Mesenchymal stem cell (in vitro differentiated cells and primary cell): ENCODE data around the gene ZNF652.

Experiments used
- DNase-seq: peaks from one replicate; pipeline ENCODE4 v3.0.0-alpha.2; 2013
- H2AFZ ChIP-seq: one replicate; pipeline ENCODE4 v1.6.1; 2013; ENCODE audit warnings: low read depth, mild to moderate bottlenecking, control low read depth, inconsistent platforms, low read length, moderate library complexity
- H2AK5ac ChIP-seq: 2 replicates; pipeline ENCODE4 v1.6.1; 2013; ENCODE audit warnings: low read length, moderate library complexity, mild to moderate bottlenecking, inconsistent platforms; ENCODE audit not compliant: severe bottlenecking
- H2BK120ac ChIP-seq: one replicate; pipeline ENCODE4 v1.6.1; 2013; ENCODE audit warnings: low read depth, mild to moderate bottlenecking, inconsistent platforms, low read length, moderate library complexity
- H2BK12ac ChIP-seq, 2 experiments: one replicate each; pipeline ENCODE4 v1.6.1; 2013; ENCODE audit warnings: inconsistent platforms in 2 of 2, low read length in 2 of 2, mild to moderate bottlenecking in 2 of 2, moderate library complexity in 2 of 2, control low read depth in 1 of 2
- H2BK15ac ChIP-seq: one replicate; pipeline ENCODE4 v1.6.1; 2013; ENCODE audit warnings: mild to moderate bottlenecking, low read depth, inconsistent platforms; ENCODE audit not compliant: poor library complexity, severe bottlenecking
- H2BK5ac ChIP-seq: 2 replicates; pipeline ENCODE4 v1.6.1; 2013; ENCODE audit warnings: low read depth, mild to moderate bottlenecking, low read length, control low read depth, inconsistent platforms; ENCODE audit not compliant: poor library complexity, severe bottlenecking
- H3K14ac ChIP-seq, 2 experiments: one replicate each; pipeline ENCODE4 v1.6.1; 2013; ENCODE audit warnings: inconsistent platforms in 2 of 2, low read length in 2 of 2, control low read depth in 1 of 2, mild to moderate bottlenecking in 1 of 2, moderate library complexity in 1 of 2
- H3K18ac ChIP-seq, 2 experiments: one replicate each; pipeline ENCODE4 v1.6.1; 2013; ENCODE audit warnings: inconsistent platforms in 2 of 2, low read length in 2 of 2, control low read depth in 1 of 2, low read depth in 1 of 2, mild to moderate bottlenecking in 1 of 2
- H3K23ac ChIP-seq, 2 experiments: one replicate each; pipeline ENCODE4 v1.6.1; 2013; ENCODE audit warnings: inconsistent platforms in 2 of 2, low read length in 2 of 2, mild to moderate bottlenecking in 2 of 2, moderate library complexity in 2 of 2, control low read depth in 1 of 2
- H3K27ac ChIP-seq: 2 replicates; pipeline ENCODE4 v1.5.1; 2013; ENCODE audit warnings: mild to moderate bottlenecking, moderate library complexity, low read length, control low read depth, inconsistent platforms; ENCODE audit not compliant: poor library complexity, severe bottlenecking
- H3K27me3 ChIP-seq, 2 experiments: 2 replicates each; pipeline versions ENCODE4 v1.6.1 to v1.7.0; 2013; ENCODE audit warnings: low read length in 2 of 2, mild to moderate bottlenecking in 2 of 2, moderate library complexity in 2 of 2, control low read depth in 1 of 2, inconsistent platforms in 1 of 2; ENCODE audit not compliant: control insufficient read depth in 1 of 2, insufficient read depth in 1 of 2
- H3K36me3 ChIP-seq, 2 experiments: 2 replicates each; pipeline versions ENCODE4 v1.6.1 to v1.7.0; 2013; ENCODE audit warnings: low read length in 2 of 2, control low read depth in 1 of 2, inconsistent platforms in 1 of 2, low read depth in 1 of 2, mild to moderate bottlenecking in 1 of 2; ENCODE audit not compliant: insufficient read depth in 2 of 2, control insufficient read depth in 1 of 2
- H3K4ac ChIP-seq, 2 experiments: one replicate each; pipeline ENCODE4 v1.6.1; 2013; ENCODE audit warnings: inconsistent platforms in 2 of 2, low read length in 2 of 2, mild to moderate bottlenecking in 2 of 2, moderate library complexity in 2 of 2, control low read depth in 1 of 2, low read depth in 1 of 2
- H3K4me1 ChIP-seq: 2 replicates; pipeline ENCODE4 v1.6.1; 2013; ENCODE audit warnings: low read depth, low read length, control low read depth; ENCODE audit not compliant: control insufficient read depth, insufficient read depth
- H3K4me2 ChIP-seq: 2 replicates; pipeline ENCODE4 v1.6.1; 2013; ENCODE audit warnings: low read length, mild to moderate bottlenecking, inconsistent platforms; ENCODE audit not compliant: poor library complexity, severe bottlenecking
- H3K4me3 ChIP-seq, 2 experiments: 2 replicates each; pipeline versions ENCODE4 v1.5.1 to v1.7.0; 2013; ENCODE audit warnings: low read length in 2 of 2, mild to moderate bottlenecking in 2 of 2, control low read depth in 1 of 2, low read depth in 1 of 2; ENCODE audit not compliant: insufficient read depth in 1 of 2
- H3K79me1 ChIP-seq: replicated peaks from 2 replicates; pipeline ENCODE4 v1.6.1; 2013; ENCODE audit warnings: mild to moderate bottlenecking, control low read depth, low read length, inconsistent platforms; ENCODE audit not compliant: poor library complexity, severe bottlenecking
- H3K9ac ChIP-seq: 2 replicates; pipeline ENCODE4 v1.7.0; 2013; ENCODE audit warnings: mild to moderate bottlenecking, low read length, moderate library complexity
- H3K9me3 ChIP-seq: 2 replicates; pipeline ENCODE4 v1.7.0; 2013; ENCODE audit warnings: mild to moderate bottlenecking, low read length; ENCODE audit not compliant: control insufficient read depth
- H4K8ac ChIP-seq: one replicate; pipeline ENCODE4 v1.6.1; 2013; ENCODE audit warnings: inconsistent platforms, mild to moderate bottlenecking, low read length, moderate library complexity
- H4K91ac ChIP-seq: one replicate; pipeline ENCODE4 v1.6.1; 2013; ENCODE audit warnings: mild to moderate bottlenecking, low read length, inconsistent platforms
- WGBS: methylation state at CpG from one replicate; pipeline ENCODE4 v1.1.7; 2013; ENCODE audit warnings: mixed read lengths; 5-methylcytosine and 5-hydroxymethylcytosine counted together

Gene ZNF652

GRCh38 chr17:49299996-49300395 lies 62.1 kb downstream of the ZNF652 start:
- Histone ChIP-seq H2BK12ac (no peak overlapping the region), H3K9ac (no peak overlapping the region), H2BK5ac (no peak overlapping the region), H3K27me3 (no peaks in the 10 kb centered on the region), H3K14ac (no peak overlapping the region), H2BK120ac (no peak overlapping the region), H3K36me3 (peaks cover 17 to 40% of the 10 kb centered on the region in 2 experiments), H3K4ac (no peak overlapping the region), H3K4me3 (no peak overlapping the region), H3K27ac (no peak overlapping the region), H2AFZ (no peak overlapping the region), H3K18ac (no peak overlapping the region), H4K8ac (no peak overlapping the region), H3K4me1 (no peaks in the 10 kb centered on the region), H3K79me1 (peaks cover 4% of the 10 kb centered on the region), H3K9me3 (no peaks in the 10 kb centered on the region), H4K91ac (no peak overlapping the region), H2AK5ac (no peak overlapping the region), H3K23ac (no peak overlapping the region), H2BK15ac (no peak overlapping the region), H3K4me2 (no peak overlapping the region)
- DNase-seq: no peak
- WGBS: 88% methylated on average over 2 of the region's 3 CpGs

DNA sequence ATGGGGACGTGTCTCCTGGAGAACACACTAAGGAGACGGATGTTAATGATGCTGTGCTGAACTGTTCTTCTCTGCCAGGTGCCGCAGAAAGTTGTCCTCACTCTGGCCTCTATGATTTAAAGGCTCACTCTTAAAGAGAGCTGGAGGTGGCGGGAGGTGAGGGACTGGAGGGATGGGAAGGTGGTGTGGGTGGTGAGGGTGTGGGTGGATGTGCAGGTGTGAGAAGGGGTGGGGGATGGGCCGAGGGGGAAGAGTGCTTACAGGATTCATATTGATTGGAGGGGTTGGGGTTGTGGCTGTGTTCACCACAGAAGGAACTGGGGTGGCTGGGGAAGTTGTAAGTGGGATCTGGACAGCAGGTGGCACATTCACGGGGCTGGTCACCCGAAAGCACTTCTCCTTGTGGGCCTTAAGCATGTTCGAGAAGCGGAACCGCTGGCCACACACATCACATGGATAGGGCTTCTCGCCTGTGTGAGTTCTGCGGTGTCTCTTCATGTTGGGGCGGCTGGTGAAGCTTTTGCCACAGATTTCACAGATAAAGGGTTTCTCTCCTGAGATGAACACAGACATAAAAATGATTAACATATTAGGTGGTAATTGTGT lies 63.6 kb downstream of the ZNF652 start:
- H2BK15ac ChIP-seq: no peak overlapping the region
- H2BK12ac ChIP-seq: no peak overlapping the region
- no peak overlapping the region for H3K9ac ChIP-seq
- H3K4ac ChIP-seq: no peak overlapping the region
- H2AK5ac ChIP-seq: no peak overlapping the region
- H3K14ac ChIP-seq: no peak overlapping the region
- H3K18ac ChIP-seq: no peak overlapping the region
- H3K27me3 ChIP-seq: no peaks in the 10 kb centered on the region
- peaks cover 17 to 40% of the 10 kb centered on the region in 2 experiments for H3K36me3 ChIP-seq
- H3K4me3 ChIP-seq: no peak overlapping the region
- no peak overlapping the region for H2BK5ac ChIP-seq
- no peak overlapping the region for H3K4me2 ChIP-seq
- no peaks in the 10 kb centered on the region for H3K9me3 ChIP-seq
- H3K4me1 ChIP-seq: no peaks in the 10 kb centered on the region
- H2AFZ ChIP-seq: no peak overlapping the region
- no peak overlapping the region for H3K23ac ChIP-seq
- H2BK120ac ChIP-seq: no peak overlapping the region
- H3K27ac ChIP-seq: no peak overlapping the region
- no peak for DNase-seq
- H4K91ac ChIP-seq: no peak overlapping the region
- 98% methylated on average over 13 of the region's 13 CpGs for WGBS
- H4K8ac ChIP-seq: no peak overlapping the region
- peaks cover 4% of the 10 kb centered on the region for H3K79me1 ChIP-seq

- Histone ChIP-seq H2BK120ac (no peak overlapping the region), H3K9me3 (no peaks in the 10 kb centered on the region), H2AK5ac (no peak overlapping the region), H2BK12ac (no peak overlapping the region), H3K18ac (no peak overlapping the region), H3K4me1 (no peaks in the 10 kb centered on the region), H3K27me3 (no peaks in the 10 kb centered on the region), H3K23ac (no peak overlapping the region), H3K14ac (no peak overlapping the region), H3K36me3 (peaks cover 17 to 45% of the 10 kb centered on the region in 2 experiments), H2BK15ac (no peak overlapping the region), H2AFZ (no peak overlapping the region), H3K4me3 (no peak overlapping the region), H3K4me2 (peak overlapping the region; percentile 22), H2BK5ac (no peak overlapping the region), H4K91ac (no peak overlapping the region), H3K27ac (no peak overlapping the region), H3K4ac (no peak overlapping the region), H3K79me1 (peaks cover 3% of the 10 kb centered on the region), H3K9ac (no peak overlapping the region), H4K8ac (no peak overlapping the region)
- WGBS: 97% methylated on average over 3 of the region's 3 CpGs
- DNase-seq: no peak
These were observed 64.9 kb downstream of the ZNF652 start for GRCh38 chr17:49297141-49297540.

DNA sequence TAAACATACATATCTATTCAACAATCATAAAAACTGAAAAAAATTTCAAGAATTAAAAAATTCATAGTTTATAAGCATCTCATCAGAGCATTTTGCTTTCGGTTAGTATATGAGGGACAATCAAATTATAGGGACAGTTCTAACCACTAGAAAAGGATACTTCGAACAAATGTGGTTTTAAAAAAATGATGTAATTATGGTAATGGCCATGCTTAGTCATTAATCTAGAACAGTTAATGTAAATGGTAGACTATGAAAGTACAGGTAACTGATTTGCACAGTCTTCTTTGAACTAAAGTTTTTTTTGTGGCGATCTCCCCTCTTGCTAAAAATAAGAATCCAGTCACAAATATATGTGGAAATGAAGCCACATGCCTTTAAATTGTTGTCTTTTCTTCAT lies 67.9 kb downstream of the ZNF652 start:
- Histone ChIP-seq H3K4me3 (no peak overlapping the region), H2BK5ac (no peak overlapping the region), H4K8ac (no peak overlapping the region), H3K18ac (no peak overlapping the region), H3K27ac (no peak overlapping the region), H2BK15ac (no peak overlapping the region), H3K4me1 (no peaks in the 10 kb centered on the region), H2BK120ac (no peak overlapping the region), H2BK12ac (no peak overlapping the region), H2AFZ (no peak overlapping the region), H3K36me3 (peaks cover 18 to 47% of the 10 kb centered on the region in 2 experiments), H3K4ac (no peak overlapping the region), H3K79me1 (peaks cover 7% of the 10 kb centered on the region), H3K27me3 (no peaks in the 10 kb centered on the region), H3K4me2 (no peak overlapping the region), H3K14ac (no peak overlapping the region), H4K91ac (no peak overlapping the region), H3K23ac (no peak overlapping the region), H3K9ac (no peak overlapping the region), H3K9me3 (no peaks in the 10 kb centered on the region), H2AK5ac (no peak overlapping the region)
- 95% methylated on average over 2 of the region's 3 CpGs for WGBS
- no peak for DNase-seq
